GM19023 (cell line): ENCODE measurements around the gene KAT8.
"Not testable (repeated sequence)": the region's sequence is repeated elsewhere in the genome, so short reads cannot be mapped to it uniquely, and the experiment has no call there.

Experiments used
- ATAC-seq: cut with Tn5 transposase; IDR thresholded peaks from one replicate; pipeline ENCODE4 v1.9.1; 2021; ENCODE audit warnings: mild to moderate bottlenecking, moderate library complexity; ENCODE audit not compliant: unreplicated experiment

Gene KAT8

DNA sequence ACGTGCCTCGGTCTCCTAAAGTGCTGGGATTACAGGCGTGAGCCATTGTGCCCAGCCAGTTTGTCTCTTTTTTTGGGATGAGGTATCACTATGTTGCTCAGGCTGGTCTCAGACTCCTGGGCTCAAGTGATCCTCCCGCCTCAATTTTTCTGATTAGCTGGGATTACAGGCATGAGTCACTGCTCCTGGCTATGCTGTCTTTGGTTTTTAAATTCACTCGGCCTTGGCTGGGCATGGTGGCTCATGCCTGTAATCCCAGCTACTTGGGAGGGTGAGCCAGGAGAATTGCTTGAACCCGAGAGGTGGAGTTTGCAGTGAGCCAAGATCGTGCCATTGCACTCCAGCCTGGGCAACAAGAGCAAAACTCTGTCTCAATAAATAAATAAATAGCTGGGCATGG is 27.0 kb downstream of the KAT8 start:
- ATAC-seq: not testable (repeated sequence)

DNA sequence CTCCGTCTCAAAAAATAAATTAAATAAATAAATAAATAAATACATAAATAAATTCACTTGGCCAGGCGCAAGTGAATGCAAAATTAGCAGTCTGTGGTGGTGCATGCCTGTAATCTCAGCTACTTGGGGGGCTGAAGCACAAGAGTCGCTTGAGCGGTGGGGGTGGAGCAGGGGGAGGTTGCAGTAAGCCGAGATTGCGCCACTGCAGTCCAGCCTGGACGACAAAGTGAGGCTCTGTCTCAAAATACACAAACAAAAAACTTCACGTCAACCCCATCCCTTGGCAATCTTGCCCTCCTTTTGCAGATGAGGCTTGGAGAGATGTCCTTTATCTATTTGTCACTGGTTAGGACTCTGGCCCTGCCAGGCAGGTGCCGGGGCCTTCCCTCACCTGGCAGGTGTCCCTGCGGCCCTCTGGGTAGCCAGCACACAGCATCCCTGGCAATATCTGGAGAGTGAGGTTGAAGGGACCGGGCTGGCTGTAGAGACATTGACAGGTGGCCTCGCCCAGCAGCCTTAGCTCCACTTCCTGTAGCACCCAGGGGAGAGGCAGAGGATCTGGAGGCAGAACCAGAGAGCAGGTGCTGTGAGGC is 28.0 kb downstream of the KAT8 start:
- ATAC-seq: no peak

DNA sequence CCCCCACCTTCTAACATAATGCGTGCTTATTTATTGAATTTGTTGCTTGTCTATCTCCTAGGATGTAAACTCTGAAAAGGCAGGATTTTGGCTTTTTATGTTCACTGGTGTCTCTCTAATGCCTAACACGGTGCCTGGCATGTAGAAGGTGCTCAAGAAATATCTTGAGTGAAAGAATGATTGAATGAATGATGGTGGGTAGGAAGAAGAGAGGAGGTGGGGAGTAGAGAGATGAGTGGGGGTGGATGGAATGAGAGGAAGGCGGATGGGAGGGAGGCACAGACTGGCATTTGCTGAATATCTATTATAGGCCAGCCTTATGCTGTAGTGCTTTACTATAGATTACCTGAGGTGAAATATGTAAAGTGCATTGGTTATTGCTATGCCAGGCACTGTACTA is 30.1 kb downstream of the KAT8 start:
- ATAC-seq: no peak

DNA sequence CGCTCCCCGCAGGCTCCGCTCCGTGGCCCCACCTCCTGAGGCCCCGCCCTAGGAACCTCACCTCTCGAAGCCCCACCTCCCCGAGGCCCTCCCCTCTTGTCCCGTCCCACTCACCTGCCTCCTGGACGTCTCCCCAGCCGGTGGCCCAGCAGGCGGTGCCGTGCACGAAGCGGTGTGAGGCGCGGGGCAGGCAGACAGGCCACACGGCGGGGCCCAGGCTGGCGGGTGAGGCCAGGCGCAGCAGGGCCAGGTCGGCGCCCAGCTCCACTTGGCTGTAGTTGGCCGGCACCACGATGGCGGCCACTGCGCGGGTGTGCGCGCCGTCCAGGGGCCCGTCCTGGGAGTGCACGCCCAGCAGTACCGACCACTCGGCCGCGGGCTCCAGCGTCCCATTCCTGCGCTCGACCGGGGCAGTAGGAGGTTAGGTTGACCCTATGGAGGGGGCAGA is 30.8 kb downstream of the KAT8 start:
- ATAC-seq: no peak

DNA sequence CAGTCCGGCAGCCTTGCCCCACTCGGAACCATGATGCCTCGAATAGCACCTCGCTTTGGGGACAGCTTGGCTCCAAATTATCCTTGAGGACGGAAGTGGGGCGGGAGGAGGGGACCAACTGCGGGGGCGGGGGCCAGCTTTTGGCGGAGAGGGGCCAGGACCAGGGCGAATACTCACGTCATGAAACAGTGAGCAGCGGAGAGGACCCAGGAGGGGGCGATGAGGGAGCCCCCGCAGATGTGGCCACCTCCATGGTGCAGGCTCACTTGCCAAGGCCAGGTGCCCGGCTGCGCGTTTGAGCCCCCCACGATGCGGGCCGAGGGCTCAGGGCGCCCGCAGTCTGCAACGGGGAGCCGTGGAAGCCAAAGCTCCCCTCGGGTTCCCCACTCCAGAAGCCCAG is 31.4 kb downstream of the KAT8 start:
- no peak for ATAC-seq

DNA sequence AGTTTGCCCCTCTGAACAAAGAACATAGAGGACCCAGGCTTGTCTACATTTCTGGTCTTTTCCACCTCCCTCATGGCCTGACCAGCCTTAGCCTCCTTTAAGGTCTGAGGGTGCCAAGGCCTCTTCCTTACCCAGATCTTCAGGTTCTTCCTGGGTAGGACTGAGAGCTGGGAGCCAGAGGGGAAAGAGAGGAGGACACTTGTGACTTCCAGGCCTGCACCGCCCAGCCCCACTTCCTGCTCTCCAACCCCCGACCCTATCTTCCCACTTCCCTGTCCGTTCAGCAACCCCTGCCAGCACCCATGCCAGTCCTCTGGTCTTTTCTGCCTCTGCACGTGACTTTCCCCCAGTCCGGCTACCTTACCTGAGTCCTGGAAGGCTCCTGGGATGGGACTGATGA is 31.9 kb downstream of the KAT8 start:
- ATAC-seq: no peak

DNA sequence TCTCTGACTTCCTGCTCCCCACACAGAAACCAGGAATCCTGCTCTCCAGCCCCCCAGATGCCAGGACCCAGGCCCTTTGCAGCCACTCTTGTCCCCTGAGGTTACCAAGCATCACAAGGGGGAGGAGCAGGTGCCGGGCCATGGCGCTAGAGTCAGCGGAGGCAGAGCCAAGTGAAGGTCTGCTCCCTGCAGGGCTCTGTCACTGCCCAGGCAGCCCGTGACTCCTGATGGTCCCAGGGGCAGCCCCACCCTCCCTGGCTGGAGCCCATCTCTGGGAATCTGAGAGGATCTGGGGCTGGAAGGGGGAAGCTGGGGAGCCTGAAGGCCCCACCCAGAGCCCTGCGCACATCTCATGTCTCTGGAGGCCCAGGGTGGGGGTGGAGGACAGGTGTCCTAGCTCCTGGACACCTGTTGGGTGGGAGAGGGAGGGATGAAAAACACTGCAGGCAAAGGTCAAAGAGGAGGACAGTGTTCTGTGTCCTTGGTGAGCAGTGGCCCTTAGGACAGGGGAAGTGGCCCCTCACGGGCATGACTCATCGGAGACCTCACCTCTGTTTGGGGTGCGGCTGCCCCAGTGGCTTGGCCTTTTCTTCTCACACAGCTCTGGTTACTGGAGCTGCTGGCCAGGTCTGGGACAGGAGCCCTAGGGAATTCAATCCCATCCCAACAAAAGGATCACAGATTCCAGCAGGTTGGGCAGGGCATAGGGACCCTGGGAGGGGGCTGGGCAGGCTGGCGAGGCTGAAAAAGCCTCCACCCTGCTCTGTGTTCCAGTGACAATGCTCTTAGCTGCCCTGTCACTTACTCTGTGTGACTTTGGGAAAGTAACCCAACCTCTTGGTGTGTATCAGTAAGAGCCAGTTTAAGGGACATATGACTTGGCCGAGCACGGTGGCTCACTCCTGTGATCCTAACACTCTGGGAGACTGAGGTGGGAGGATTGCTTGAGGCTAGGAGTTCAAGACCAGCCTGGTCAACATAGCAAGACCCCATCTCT is 32.7 kb downstream of the KAT8 start, which contains the start of gene PRSS36:
PRSS36 (minus strand) TSS at position 173 of the 997 bp plus-strand sequence; CDS start at position 142, 31 bp downstream.
- ATAC-seq: no peak

DNA sequence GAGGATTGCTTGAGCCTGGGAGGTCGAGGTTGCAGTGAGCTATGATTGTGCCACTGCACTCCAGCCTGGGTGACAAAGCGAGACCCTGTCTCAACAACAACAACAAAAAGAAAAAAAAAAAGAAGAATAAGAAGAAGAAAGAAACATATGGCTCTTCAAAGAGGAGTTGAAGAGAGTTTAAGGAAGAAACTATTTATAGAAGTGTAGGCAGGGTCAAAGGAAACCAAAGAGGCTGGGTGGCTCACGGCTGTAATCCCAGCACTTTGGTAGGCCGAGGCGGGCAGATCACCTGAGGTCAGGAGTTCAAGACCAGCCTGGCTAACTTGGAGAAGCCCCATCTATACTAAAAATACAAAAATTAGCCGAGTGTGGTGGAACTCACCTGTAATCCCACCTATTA is 33.5 kb downstream of the KAT8 start:
- ATAC-seq: not testable (repeated sequence)

DNA sequence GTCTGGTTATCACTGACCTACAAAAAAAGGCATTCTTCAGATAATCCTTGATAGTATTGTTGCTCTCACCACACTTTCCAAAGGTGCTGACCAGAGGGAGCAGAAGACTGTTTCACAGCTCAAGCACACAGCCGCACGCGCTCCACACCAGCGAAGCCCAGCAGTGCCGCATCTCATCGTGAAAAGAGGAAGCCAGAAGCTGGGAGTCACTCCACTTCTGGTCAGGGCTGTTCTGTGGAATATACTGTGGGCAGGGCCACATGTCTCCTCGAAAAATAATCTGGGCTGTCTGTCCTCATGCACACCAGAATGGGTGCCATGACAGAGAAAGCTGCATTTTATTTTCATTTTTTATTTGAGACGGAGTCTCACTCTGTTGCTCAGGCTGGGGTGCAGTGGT is 39.7 kb downstream of the KAT8 start:
- ATAC-seq: no peak

DNA sequence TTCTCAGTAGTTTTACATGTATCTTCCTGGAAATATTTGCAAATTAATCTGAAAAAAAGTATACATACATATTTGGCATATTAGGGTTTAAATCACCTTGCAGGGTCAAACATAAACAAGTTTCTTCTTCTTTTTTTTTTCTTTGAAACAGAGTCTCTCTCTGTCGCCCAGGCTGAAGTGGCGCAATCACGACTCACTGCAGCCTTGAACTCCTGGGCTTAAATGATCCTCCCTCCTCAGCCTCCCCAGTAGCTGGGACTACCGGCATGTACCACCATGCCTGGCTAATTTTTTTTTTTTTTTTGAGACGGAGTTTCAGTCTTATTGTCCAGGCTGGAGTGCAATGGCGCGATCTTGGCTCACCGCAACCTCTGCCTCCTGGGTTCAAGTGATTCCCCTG is 49.9 kb downstream of the KAT8 start:
- ATAC-seq: no peak

DNA sequence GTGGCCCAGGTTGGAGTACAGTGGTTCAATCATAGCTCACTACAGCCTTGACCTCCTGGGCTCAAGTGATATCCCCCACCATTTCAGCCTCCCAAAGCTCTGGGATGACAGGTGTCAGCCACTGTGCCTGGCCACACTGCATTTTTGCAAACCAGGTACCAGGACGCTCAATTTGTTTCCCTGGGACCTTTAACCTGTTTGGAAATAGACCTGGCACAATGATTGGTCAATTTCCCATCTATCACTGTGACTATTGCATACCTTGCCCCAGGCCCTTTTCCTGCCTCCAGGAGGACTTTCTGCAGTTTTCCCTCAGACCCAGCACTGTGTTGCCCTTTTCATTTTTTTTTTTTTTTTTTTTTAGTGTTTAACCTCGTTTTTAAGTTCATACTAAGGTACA is 51.4 kb downstream of the KAT8 start:
- ATAC-seq: no peak

DNA sequence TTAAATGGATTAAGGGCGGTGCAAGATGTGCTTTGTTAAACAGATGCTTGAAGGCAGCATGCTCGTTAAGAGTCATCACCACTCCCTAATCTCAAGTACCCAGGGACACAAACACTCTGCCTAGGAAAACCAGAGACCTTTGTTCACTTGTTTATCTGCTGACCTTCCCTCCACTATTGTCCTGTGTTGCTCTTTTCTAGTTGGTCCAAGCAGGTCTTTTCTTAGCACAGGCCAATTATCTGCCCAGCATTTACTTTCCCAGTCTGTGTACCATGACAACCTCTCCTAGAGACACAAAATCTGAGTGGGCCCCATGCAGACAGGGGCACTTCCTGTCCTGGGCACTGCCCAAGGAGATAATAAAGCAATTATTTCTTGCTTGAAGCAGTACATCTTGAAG is 52.6 kb downstream of the KAT8 start:
- not testable (repeated sequence) for ATAC-seq

DNA sequence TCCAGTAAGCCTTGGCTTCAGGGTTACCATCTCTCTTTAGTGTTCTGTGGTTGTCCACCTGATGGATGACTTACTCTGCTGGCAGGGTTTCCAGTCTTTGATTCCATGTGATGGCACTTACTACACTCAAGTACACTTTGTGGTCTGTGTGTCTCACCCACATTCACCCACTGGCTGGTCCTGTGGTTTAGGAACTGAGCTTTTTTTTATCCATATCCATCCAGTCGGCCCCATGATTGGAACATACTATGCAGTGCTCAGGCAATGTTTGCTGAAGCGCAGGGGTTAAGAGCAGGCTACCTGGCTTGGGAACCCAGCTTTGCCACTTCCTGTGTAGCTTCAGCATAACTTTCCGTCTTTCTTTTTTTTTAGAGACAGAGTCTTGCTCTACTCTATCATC is 59.7 kb downstream of the KAT8 start:
- ATAC-seq: no peak

DNA sequence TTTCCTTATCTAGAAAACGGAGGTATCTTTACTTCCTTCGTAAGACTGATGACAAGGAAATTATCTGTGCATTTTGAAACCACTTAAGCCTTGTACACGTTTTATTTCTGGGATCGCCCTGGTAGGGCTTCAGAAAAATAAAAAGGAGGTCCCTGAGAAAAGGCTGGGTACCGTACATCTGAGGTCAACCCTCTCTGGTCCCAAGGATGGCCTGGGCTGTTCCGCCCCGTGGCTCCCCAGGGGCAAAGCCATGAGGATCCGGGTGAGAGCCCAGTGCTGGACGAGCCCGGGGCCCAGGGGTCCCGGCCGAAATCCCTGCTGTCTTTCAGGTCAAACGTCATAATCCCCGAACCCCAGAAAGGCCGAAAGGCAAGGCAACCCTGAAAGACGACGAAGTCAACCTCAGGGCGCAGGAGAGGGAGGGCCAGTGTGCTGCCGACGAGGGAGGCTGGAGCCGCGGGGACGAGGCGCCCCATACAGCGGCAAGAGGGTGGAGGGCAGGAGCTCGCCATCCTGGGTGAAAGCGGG is 61.8 kb downstream of the KAT8 start:
- ATAC-seq: peak; percentile 0

DNA sequence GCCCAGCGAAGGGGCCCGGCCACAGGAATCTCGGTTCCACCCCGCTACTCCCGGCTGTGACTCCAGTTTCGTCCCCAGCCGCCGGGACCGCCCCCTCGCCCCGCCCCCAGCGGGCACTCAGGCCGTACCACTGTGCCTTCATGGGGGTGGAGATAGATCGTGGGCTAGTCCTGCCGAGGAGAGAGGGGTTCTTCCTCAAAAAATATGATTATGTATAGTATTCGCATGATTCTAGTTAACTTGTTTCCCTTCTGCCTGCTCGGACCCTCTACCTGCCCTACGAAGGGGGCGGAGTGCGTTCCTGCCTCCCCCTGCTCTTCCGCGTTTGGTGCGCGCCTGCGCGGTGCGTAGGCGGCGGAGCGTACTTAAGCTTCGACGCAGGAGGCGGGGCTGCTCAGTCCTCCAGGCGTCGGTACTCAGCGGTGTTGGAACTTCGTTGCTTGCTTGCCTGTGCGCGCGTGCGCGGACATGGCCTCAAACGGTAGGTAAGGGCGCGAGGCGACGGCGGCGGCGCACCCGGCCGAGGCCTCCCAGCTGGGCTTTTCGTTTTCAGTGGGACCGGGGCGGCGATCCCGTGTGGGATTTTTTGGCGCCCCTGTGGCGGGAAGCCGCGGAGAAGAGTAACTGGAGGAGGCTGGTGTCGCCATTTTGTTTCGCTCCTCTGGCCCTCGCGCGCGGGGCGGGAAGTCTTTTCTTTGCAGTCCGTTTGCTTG is 62.4 kb downstream of the KAT8 start, which contains the start of gene FUS:
FUS (plus strand) TSS at position 393 of the 713 bp plus-strand sequence; CDS start at position 469, 76 bp downstream.
- ATAC-seq: peak; percentile 59
